H1 (cell line): ENCODE results near the gene ADGRL3. TPM values are rescaled to one million over a fixed set of nuclear protein-coding genes. Genes with fewer than 3 reads are reported as not detected.

Experiments
- BRCA1 ChIP-seq: IDR thresholded peaks from 2 replicates; pipeline ENCODE4 v1.6.1; 2012; ENCODE audit warnings: low read depth, low read length, improper control_type of control experiment
- CEBPB ChIP-seq: IDR thresholded peaks from 2 replicates; pipeline ENCODE4 v1.6.1; 2012; ENCODE audit warnings: low read depth, low read length
- CHD7 ChIP-seq: fragments of 300-600 bp; sonication (generic); IDR thresholded peaks from 2 replicates; pipeline ENCODE4 v1.7.1; 2012; ENCODE audit warnings: low read length, moderate library complexity, mild to moderate bottlenecking, inconsistent platforms; ENCODE audit not compliant: insufficient replicate concordance
- CREB1 ChIP-seq: IDR thresholded peaks from 2 replicates; pipeline ENCODE4 v1.6.1; 2012; ENCODE audit warnings: inconsistent platforms
- HDAC2 ChIP-seq, 2 experiments: fragments of 300-600 bp in 1 of 2; sonication (generic) in 1 of 2; IDR thresholded peaks; 2 replicates each; pipeline ENCODE4 v1.6.1; 2011 to 2012; ENCODE audit warnings: low read depth in 2 of 2, low read length in 2 of 2, mild to moderate bottlenecking in 2 of 2, moderate library complexity in 2 of 2, borderline replicate concordance in 1 of 2, inconsistent platforms in 1 of 2
- HDAC6 ChIP-seq: IDR thresholded peaks from one replicate; pipeline ENCODE4 v1.7.1; 2012; ENCODE audit warnings: low read depth, mild to moderate bottlenecking, inconsistent platforms, low read length, moderate library complexity
- RNF2 ChIP-seq: fragments of 200-900, 300-1000 bp; sonication (generic); IDR thresholded peaks from 2 replicates; pipeline ENCODE4 v1.7.1; 2016; ENCODE audit warnings: borderline replicate concordance, low read depth, mild to moderate bottlenecking, antibody characterized with exemption, low read length; ENCODE audit not compliant: poor library complexity, severe bottlenecking; ENCODE audit errors: missing control alignments
- USF2 ChIP-seq: IDR thresholded peaks from 2 replicates; pipeline ENCODE4 v1.6.1; 2011; ENCODE audit warnings: low read length, improper control_type of control experiment
- polyA plus RNA-seq, 7 experiments: library from polyadenylated mRNA; depleted of rRNA in 3 of 7; stranded (reverse) in 5 of 7; unstranded in 2 of 7; fragments of >200 nt in 5 of 7; fragments of 200-250 nt in 2 of 7; gene quantifications; 1 replicate in 5 of 7; 2 replicates in 1 of 7; 4 replicates in 1 of 7; pipeline versions ENCODE4 v1.2.1 to v1.2.3, GENCODE V29; 2011 to 2013; ENCODE audit warnings: missing spikeins in 2 of 7, mixed read lengths in 2 of 7
- total RNA-seq: library from RNA; stranded (reverse); fragmentation: NEBNext Ultra II Directional; extraction: Animal tissue kit (Norgen Biotek cat#: 25700); gene quantifications from 2 replicates; pipeline ENCODE4 v1.2.1, GENCODE V29; 2021

ADGRL3 gene
- total and polyA plus RNA-seq, 2 of the 8 experiments (the other 6 are each of a cell fraction or from before 2014, with no cell fraction given): 6.6 to 13.0 TPM

GRCh38 chr4:61933527-61933926 lies 733.4 kb downstream of the ADGRL3 start (continued):
- TF ChIP-seq CHD7 (no peak), HDAC6 (no peak), HDAC2 (IDR thresholded peaks at IDR 0.05; ENCODE audit: borderline replicate concordance in 1 of 2, low read depth in 2 of 2, low read length in 2 of 2) (no peak), CREB1 (no peak), RNF2 (no peak), BRCA1 (no peak), CEBPB (no peak), USF2 (no peak)
- TF ChIP-seq, all 59 proteins: peak for 0
